Measurements from ENCODE around the gene RIC3. TPM values are rescaled to one million over a fixed set of nuclear protein-coding genes. Genes with fewer than 3 reads are reported as not detected.

Gene RIC3
- total RNA-seq, 1 donor, result not detected

DNA sequence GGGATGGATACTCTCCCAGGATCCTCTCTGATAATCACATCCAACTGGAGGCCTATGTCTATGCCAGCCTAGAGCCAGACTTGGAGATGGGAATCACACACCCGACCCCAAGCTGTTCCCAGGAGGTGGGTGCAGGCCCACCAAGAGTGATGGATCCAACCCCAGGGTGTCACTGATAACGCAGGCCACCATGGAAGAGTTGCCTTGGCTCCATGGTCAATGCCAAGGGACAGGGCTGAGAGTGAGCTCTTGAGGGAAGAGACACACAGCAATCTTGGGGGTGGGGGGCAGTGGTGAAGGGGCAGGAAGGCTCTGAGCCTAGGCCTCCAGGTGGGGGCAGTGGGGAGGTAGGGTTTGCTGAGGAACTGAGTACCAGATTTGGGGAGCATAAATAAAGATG lies 70.9 kb downstream of the RIC3 start:
- DNase-seq (ENCODE audit: low read depth), result no peak
- no peak for TF ChIP-seq CTCF (IDR thresholded peaks at IDR 0.05; ENCODE audit: insufficient read depth, low read depth, low read length)
- H3K4me3 ChIP-seq (ENCODE audit: low read depth, low read length), result no peak overlapping the region

- no peak for TF ChIP-seq CTCF (IDR thresholded peaks at IDR 0.05; ENCODE audit: insufficient read depth, low read depth, low read length)
- H3K4me3 ChIP-seq (ENCODE audit: low read depth, low read length), result no peak overlapping the region
- no peak for DNase-seq (ENCODE audit: low read depth)
These were observed 71.4 kb downstream of the RIC3 start for GRCh38 chr11:8097468-8097867.

DNA sequence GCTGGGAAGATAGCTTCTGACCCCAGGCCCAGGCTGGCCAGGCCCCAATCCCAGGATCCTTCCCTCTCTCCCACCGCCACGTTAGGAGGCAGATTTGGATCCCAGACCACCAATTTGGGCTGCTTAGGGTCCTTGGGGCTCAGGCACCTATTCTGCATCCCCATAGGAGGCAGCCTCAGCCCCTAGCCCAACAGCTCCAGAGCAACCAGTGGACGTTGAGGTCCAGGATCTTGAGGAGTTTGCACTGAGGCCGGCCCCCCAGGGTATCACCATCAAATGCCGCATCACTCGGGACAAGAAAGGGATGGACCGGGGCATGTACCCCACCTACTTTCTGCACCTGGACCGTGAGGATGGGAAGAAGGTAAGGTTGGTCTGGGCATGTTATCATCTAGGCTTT lies 71.8 kb downstream of the RIC3 start:
- no peak for TF ChIP-seq CTCF (IDR thresholded peaks at IDR 0.05; ENCODE audit: insufficient read depth, low read depth, low read length)
- H3K4me3 ChIP-seq (ENCODE audit: low read depth, low read length), result no peak overlapping the region
- DNase-seq (ENCODE audit: low read depth), result no peak

DNA sequence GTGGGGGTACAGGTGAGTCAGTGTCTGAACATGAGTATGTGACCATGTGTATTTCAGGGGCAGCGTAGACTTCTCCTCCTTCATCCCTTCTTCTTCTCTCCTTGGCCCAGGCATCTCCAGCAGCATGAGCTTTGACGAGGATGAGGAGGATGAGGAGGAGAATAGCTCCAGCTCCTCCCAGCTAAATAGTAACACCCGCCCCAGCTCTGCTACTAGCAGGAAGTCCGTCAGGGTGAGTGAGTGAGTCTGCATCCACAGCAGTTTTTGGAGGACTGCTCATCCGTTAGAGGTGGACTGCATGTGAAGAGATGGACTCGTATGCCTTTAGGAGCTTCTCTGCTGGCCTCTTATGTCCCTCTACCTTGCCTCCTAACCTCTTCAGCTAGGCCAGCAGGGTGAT lies 72.2 kb downstream of the RIC3 start:
- no peak for DNase-seq (ENCODE audit: low read depth)
- H3K4me3 ChIP-seq (ENCODE audit: low read depth, low read length), result no peak overlapping the region

DNA sequence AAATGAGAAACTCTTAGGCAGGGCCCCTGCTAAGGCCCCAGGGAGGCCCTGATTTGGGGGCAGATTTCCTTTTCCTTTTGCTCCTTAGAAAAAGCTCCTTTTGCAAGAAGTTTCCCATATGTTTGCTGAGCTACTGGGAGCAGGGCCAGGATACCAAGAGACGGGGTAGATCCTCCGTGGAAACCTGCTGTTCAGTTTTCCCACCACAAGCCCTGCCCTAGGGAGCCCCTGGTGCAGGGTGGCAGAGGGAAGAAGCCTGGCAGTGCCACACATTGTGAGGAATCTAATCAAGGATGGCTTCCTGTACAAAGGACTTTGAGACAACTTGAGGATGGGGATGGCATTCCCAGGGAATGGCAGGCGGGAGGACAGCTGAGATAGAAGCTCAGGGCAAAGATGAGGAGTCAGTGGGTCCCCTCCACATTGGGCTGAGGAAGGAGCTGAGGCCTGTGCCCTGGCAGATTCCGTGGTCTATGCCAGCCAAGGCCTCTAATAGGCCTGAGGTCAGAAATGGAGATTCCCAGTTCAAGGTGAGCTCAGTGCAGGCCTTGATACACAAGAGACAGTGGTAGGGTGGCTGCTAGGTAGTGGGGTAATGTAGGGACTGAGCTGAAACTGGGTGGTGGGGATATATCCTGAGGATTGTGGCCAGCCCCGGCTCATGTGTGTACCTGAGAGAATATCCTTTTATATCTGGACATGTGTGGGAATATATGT lies 72.9 kb downstream of the RIC3 start:
- no peak overlapping the region for H3K4me3 ChIP-seq (ENCODE audit: low read depth, low read length)
- TF ChIP-seq CTCF (IDR thresholded peaks at IDR 0.05; ENCODE audit: insufficient read depth, low read depth, low read length), result no peak

More for the DNA sequence above, 72.2 kb downstream of the RIC3 start:
- no peak for TF ChIP-seq CTCF (IDR thresholded peaks at IDR 0.05; ENCODE audit: insufficient read depth, low read depth, low read length)

DNA sequence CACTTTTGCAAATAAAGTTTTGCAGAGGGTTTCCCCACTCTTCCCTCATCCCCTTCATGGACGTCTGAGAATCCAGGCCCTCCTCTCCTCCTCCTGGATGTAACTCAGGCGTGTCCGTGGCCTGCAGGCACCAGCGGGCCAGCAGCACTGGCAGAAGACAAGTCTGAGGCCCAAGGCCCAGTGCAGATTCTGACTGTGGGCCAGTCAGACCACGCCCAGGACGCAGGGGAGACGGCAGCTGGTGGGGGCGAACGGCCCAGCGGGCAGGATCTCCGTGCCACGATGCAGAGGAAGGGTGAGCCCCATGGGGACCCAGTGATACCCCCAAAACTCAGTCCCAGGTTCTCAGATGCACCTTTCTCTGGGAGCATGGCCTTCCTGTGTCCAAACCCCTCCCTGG lies 73.5 kb downstream of the RIC3 start:
- TF ChIP-seq CTCF (IDR thresholded peaks at IDR 0.05; ENCODE audit: insufficient read depth, low read depth, low read length), result no peak
- DNase-seq (ENCODE audit: low read depth), result no peak
- H3K4me3 ChIP-seq (ENCODE audit: low read depth, low read length), result no peak overlapping the region

More for the DNA sequence above, 72.9 kb downstream of the RIC3 start:
- no peak for DNase-seq (ENCODE audit: low read depth)

GRCh38 chr11:8094656-8095055 lies 74.2 kb downstream of the RIC3 start:
- TF ChIP-seq CTCF (IDR thresholded peaks at IDR 0.05; ENCODE audit: insufficient read depth, low read depth, low read length), result no peak
- no peak for DNase-seq (ENCODE audit: low read depth)
- H3K4me3 ChIP-seq (ENCODE audit: low read depth, low read length), result no peak overlapping the region

All from fibroblast of villous mesenchyme (primary cell).